PC-9 (cell line): ENCODE measurements around the gene STK36. TPM values are rescaled to one million over a fixed set of nuclear protein-coding genes. Genes with fewer than 3 reads are reported as not detected.

Experiments
- BruUV-seq: library from RNA; stranded (reverse); fragments of 400-500 nt; replicated peaks from 2 replicates; lab custom pipeline; 2021; lab: Mats Ljungman, UMichigan
- CTCF ChIA-PET: fragments of 300-600 bp; sonication (Branson Sonifier 250); formaldehyde crosslinking; loops from one replicate; lab custom pipeline; 2022; ENCODE audit warnings: antibody characterized with exemption; lab: Charles Lee
- POLR2A ChIA-PET: fragments of 300-600 bp; sonication (Branson Sonifier 250); formaldehyde crosslinking; loops from one replicate; lab custom pipeline; 2022; ENCODE audit warnings: antibody characterized with exemption; ENCODE audit not compliant: unreplicated experiment; lab: Charles Lee
- DNase-seq, 2 experiments: peaks; one replicate each; pipeline versions ENCODE4 v3.0.0 to v3.0.0-alpha.2; 2015 to 2022; ENCODE audit warnings: mixed read lengths in 1 of 2
- H2AFZ ChIP-seq: fragments of 200-600 bp; sonication (generic); 2 replicates; pipeline ENCODE4 v1.8.1; 2017; ENCODE audit warnings: antibody characterized with exemption
- H3F3A ChIP-seq: fragments of 200-600 bp; sonication (generic); 2 replicates; pipeline ENCODE4 v1.8.1; 2017; ENCODE audit warnings: antibody characterized with exemption, mild to moderate bottlenecking, low read depth; ENCODE audit not compliant: insufficient read depth
- H3K27ac ChIP-seq: fragments of 200-600 bp; sonication (generic); 2 replicates; pipeline ENCODE4 v1.6.1; 2016; ENCODE audit warnings: mixed run types
- H3K27me3 ChIP-seq: fragments of 200-600 bp; sonication (generic); 2 replicates; pipeline ENCODE4 v1.6.1; 2016; ENCODE audit warnings: low read depth, mixed run types; ENCODE audit not compliant: insufficient read depth
- H3K36me3 ChIP-seq: fragments of 200-600 bp; sonication (generic); 2 replicates; pipeline ENCODE4 v1.6.1; 2016; ENCODE audit warnings: low read depth, mixed run types
- H3K4me1 ChIP-seq: fragments of 200-600 bp; sonication (generic); replicated peaks from 2 replicates; pipeline ENCODE4 v1.6.1; 2016; ENCODE audit warnings: mixed run types; ENCODE audit not compliant: insufficient read depth
- H3K4me2 ChIP-seq: fragments of 200-600 bp; sonication (generic); 2 replicates; pipeline ENCODE4 v1.6.1; 2017; ENCODE audit warnings: mixed run types
- H3K4me3 ChIP-seq: fragments of 200-600 bp; sonication (generic); 2 replicates; pipeline ENCODE4 v1.6.1; 2016; ENCODE audit warnings: mixed run types
- H3K79me2 ChIP-seq: fragments of 200-600 bp; sonication (generic); 2 replicates; pipeline ENCODE4 v1.6.1; 2017; ENCODE audit warnings: low read depth, mixed run types
- H3K9me2 ChIP-seq: fragments of 200-600 bp; sonication (generic); 2 replicates; pipeline ENCODE4 v1.8.1; 2017; ENCODE audit warnings: mild to moderate bottlenecking; ENCODE audit not compliant: insufficient read depth
- H3K9me3 ChIP-seq: fragments of 200-600 bp; sonication (generic); 2 replicates; pipeline ENCODE4 v1.8.1; 2016; ENCODE audit warnings: low read depth; ENCODE audit not compliant: insufficient read depth
- H4K20me1 ChIP-seq: fragments of 200-600 bp; sonication (generic); 2 replicates; pipeline ENCODE4 v1.8.1; 2017; ENCODE audit not compliant: insufficient read depth
- EZH2 ChIP-seq: fragments of 200-600 bp; sonication (generic); IDR thresholded peaks from 2 replicates; pipeline ENCODE4 v1.8.0; 2017; ENCODE audit warnings: antibody characterized with exemption, low read depth
- intact Hi-C: fragments of 100-400 bp; cut with micrococcal nuclease; formaldehyde crosslinking; loops from one replicate; pipeline ENCODE4 v1.10.0; 2022; ENCODE audit not compliant: unreplicated experiment
- total RNA-seq: library from RNA; stranded (reverse); gene quantifications from 2 replicates; pipeline ENCODE4 v1.2.3, GENCODE V29; 2021
- TF ChIP-seq, protein P1 (sequence below): fragments of 200-600 bp; sonication (generic); conservative IDR thresholded peaks from 2 replicates; pipeline ENCODE4 v1.6.1; 2017; ENCODE audit warnings: mixed run types, antibody characterized with exemption, mild to moderate bottlenecking, moderate library complexity

Gene STK36
- total RNA-seq, 1 experiment from 2014 or later, result 52.9 TPM

DNA sequence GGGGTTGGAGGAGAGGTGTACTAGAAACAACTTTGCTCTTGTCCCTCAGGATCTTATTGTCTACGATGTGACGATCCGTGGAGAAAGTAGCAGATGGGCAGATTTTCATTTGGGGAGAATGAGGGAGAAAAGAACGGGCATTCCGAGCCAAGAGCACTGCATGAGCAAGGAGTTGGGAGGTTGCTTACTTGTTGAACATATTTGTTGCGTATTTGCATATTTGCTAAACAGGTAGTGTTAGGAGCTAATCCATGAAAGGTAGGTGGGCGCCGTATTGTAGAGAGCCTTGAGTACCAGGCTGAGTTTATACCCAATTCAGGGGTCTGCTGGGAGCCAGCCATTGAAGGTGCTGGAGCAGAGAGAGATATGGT lies 11.9 kb upstream of the STK36 start:
- Histone ChIP-seq H3K4me2 (peak overlapping the region; percentile 93), H3K36me3 (peaks cover 10% of the 10 kb centered on the region), H2AFZ (peak overlapping the region; percentile 94), H3K79me2 (peaks cover 31% of the 10 kb centered on the region), H3K4me3 (peak overlapping the region; percentile 75), H3K27ac (no peak overlapping the region), H3K9me3 (no peaks in the 10 kb centered on the region), H3K27me3 (no peaks in the 10 kb centered on the region), H4K20me1 (no peaks in the 10 kb centered on the region), H3F3A (peaks cover 6% of the 10 kb centered on the region; the same call in 1 of the 2 replicates), H3K4me1 (peaks cover 5% of the 10 kb centered on the region; the same call in 1 of the 2 replicates), H3K9me2 (no peaks in the 10 kb centered on the region)
- no peak for TF ChIP-seq EZH2
- TF ChIP-seq, protein P1, sequence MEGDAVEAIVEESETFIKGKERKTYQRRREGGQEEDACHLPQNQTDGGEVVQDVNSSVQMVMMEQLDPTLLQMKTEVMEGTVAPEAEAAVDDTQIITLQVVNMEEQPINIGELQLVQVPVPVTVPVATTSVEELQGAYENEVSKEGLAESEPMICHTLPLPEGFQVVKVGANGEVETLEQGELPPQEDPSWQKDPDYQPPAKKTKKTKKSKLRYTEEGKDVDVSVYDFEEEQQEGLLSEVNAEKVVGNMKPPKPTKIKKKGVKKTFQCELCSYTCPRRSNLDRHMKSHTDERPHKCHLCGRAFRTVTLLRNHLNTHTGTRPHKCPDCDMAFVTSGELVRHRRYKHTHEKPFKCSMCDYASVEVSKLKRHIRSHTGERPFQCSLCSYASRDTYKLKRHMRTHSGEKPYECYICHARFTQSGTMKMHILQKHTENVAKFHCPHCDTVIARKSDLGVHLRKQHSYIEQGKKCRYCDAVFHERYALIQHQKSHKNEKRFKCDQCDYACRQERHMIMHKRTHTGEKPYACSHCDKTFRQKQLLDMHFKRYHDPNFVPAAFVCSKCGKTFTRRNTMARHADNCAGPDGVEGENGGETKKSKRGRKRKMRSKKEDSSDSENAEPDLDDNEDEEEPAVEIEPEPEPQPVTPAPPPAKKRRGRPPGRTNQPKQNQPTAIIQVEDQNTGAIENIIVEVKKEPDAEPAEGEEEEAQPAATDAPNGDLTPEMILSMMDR, result no peak
- ChIA-PET POLR2A (interaction anchor here (0.6 to 0.9 kb wide), 4 partner anchors 23 to 127 kb away, joined by 3 to 14 read pairs (median 8); no protein-coding TSS in a partner anchor), CTCF (interaction anchor here (0.5 to 2.1 kb wide), 13 partner anchors 12 to 728 kb away, joined by 3 to 15 read pairs (median 4); partner anchors contain the start of genes CNPPD1, RNF25, STK36 and TTLL4)
- intact Hi-C loops, result loop anchor here (1.0 to 10.0 kb wide), 5 partner anchors 27 to 385 kb away; partner anchors contain the start of genes AAMP, CNOT9, PNKD and USP37
- DNase-seq, result no peak
- BruUV-seq, result TSS peak; percentile 53

DNA sequence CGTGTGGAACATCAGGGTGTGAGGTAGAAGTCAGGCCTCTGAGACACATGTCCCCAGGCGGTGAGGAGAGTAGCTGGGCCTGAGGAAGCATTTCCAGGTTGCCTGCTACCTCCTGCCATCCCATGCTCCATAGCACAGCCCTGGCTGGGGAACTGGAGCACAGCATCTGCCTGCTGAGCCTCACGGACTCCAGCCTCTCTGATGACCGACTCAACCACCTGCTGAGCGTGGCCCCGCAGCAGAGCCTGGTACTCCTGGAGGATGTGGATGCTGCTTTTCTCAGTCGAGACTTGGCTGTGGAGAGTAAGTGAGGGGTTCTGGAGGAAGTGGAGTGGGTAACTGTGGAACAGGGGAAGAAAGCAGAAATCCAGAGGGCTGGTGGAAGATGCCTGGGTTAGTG lies 9.5 kb upstream of the STK36 start:
- Histone ChIP-seq H3K36me3 (peaks cover 12% of the 10 kb centered on the region), H3K4me3 (no peak overlapping the region), H3F3A (peaks cover 15% of the 10 kb centered on the region; the same call in 1 of the 2 replicates), H3K9me2 (no peaks in the 10 kb centered on the region), H4K20me1 (no peaks in the 10 kb centered on the region), H2AFZ (no peak overlapping the region), H3K27ac (no peak overlapping the region), H3K4me2 (no peak overlapping the region), H3K79me2 (peaks cover 25% of the 10 kb centered on the region), H3K4me1 (peaks cover 5% of the 10 kb centered on the region; the same call in 1 of the 2 replicates), H3K27me3 (no peaks in the 10 kb centered on the region), H3K9me3 (no peaks in the 10 kb centered on the region)
- ChIA-PET CTCF (no interaction called here), POLR2A (no interaction called here)
- intact Hi-C loops, result no loop called here
- no peak for TF ChIP-seq EZH2
- TF ChIP-seq, protein P1, result no peak
- DNase-seq, result no peak
- BruUV-seq, result no TSS peak

DNA sequence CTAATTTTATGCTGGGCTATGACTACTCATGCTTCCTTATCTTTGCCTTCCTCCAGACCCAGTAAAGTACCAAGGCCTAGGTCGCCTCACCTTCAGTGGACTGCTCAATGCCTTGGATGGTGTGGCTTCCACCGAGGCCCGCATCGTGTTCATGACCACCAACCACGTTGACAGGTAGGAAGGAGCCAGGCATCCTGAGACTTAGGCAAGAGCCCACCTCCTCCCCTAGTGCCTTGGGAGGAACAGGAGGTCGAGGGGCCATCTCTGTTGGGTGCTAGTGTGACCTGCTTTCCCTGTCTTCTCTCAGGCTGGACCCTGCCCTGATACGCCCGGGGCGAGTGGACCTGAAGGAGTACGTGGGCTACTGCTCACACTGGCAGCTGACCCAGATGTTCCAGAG lies 9.1 kb upstream of the STK36 start:
- peaks cover 15% of the 10 kb centered on the region; the same call in 1 of the 2 replicates for H3F3A ChIP-seq
- BruUV-seq, result no TSS peak
- no peaks in the 10 kb centered on the region for H3K9me2 ChIP-seq
- ChIA-PET POLR2A (no interaction called here), CTCF (no interaction called here)
- no peak for DNase-seq
- TF ChIP-seq, protein P1, result no peak
- TF ChIP-seq EZH2, result no peak
- no peak overlapping the region for H3K27ac ChIP-seq
- no peaks in the 10 kb centered on the region for H3K27me3 ChIP-seq
- no peak overlapping the region for H3K4me2 ChIP-seq
- intact Hi-C loops, result no loop called here
- no peaks in the 10 kb centered on the region for H3K9me3 ChIP-seq
- peaks cover 15% of the 10 kb centered on the region for H3K36me3 ChIP-seq
- no peak overlapping the region for H2AFZ ChIP-seq
- H3K4me3 ChIP-seq, result no peak overlapping the region
- H3K4me1 ChIP-seq, result peaks cover 5% of the 10 kb centered on the region; the same call in 1 of the 2 replicates
- no peaks in the 10 kb centered on the region for H4K20me1 ChIP-seq
- H3K79me2 ChIP-seq, result peaks cover 20% of the 10 kb centered on the region
